ENCODE measurements around the gene MORN5. TPM values are rescaled to one million over a fixed set of nuclear protein-coding genes. Genes with fewer than 3 reads are reported as not detected.

Gene MORN5
- total RNA-seq, 4 donors from 2014 or later: 3.8 to 4.0 TPM; not detected in 2

GRCh38 chr9:122119721-122120120 lies 40.0 kb upstream of the MORN5 start:
- DNase-seq: no peak
- Histone ChIP-seq H3K4me1 (no peaks in the 10 kb centered on the region), H3K36me3 (no peaks in the 10 kb centered on the region), H3K27ac (no peak overlapping the region), H3K9me3 (no peaks in the 10 kb centered on the region), H3K27me3 (peaks cover 3% of the 10 kb centered on the region), H3K4me3 (no peak overlapping the region)
- WGBS, 2 donors (ENCODE audit: low coverage in 1 of 2): 91 to 100% methylated on average over 1 to 5 of the region's 5 CpGs
- TF ChIP-seq EP300 (IDR thresholded peaks at IDR 0.05; ENCODE audit: low read depth): no peak
- no peak for TF ChIP-seq POLR2A (IDR thresholded peaks at IDR 0.05)
- no peak for TF ChIP-seq POLR2AphosphoS5 (IDR thresholded peaks at IDR 0.05)
- TF ChIP-seq CTCF (IDR thresholded peaks at IDR 0.05): no peak
- in situ Hi-C loops (cut with MboI; ENCODE audit: low pct_ligation_motif_present in 1 of 4, low pct_unique_long_range_greater_than_20kb in 1 of 4, low sequenced_read_pairs in 3 of 4): loop anchor here (5.0 to 25.0 kb wide), 6 partner anchors 225 to 693 kb away; partner anchors contain the start of gene OR1K1 (in 4 of the 4)
- intact Hi-C loops (cut with DNase I; ENCODE audit: low total_unique reads): loop anchor here (10.0 kb wide), 1 partner anchor 335 kb away; no protein-coding TSS in a partner anchor

GRCh38 chr9:122120316-122121071 lies 39.2 kb upstream of the MORN5 start:
- H3K9me3 ChIP-seq: no peaks in the 10 kb centered on the region
- in situ Hi-C loops (cut with MboI; ENCODE audit: low pct_ligation_motif_present in 1 of 4, low pct_unique_long_range_greater_than_20kb in 1 of 4, low sequenced_read_pairs in 3 of 4) (loop anchor here (5.0 to 25.0 kb wide), 6 partner anchors 224 to 692 kb away; partner anchors contain the start of gene OR1K1 (in 4 of the 4)), intact Hi-C loops (cut with DNase I; ENCODE audit: low total_unique reads) (loop anchor here (10.0 kb wide), 1 partner anchor 334 kb away; no protein-coding TSS in a partner anchor)
- 80% methylated on average over 9 of the region's 10 CpGs; no CpG with 5 or more reads in 1 of the 2 donors for WGBS, 2 donors (ENCODE audit: low coverage in 1 of 2)
- no peaks in the 10 kb centered on the region for H3K36me3 ChIP-seq
- H3K4me3 ChIP-seq: no peak overlapping the region
- no peak for DNase-seq
- peaks cover 6% of the 10 kb centered on the region for H3K27me3 ChIP-seq
- H3K27ac ChIP-seq: no peak overlapping the region
- no peaks in the 10 kb centered on the region for H3K4me1 ChIP-seq
- TF ChIP-seq CTCF (IDR thresholded peaks at IDR 0.05) (no peak), EP300 (IDR thresholded peaks at IDR 0.05; ENCODE audit: low read depth) (no peak), POLR2AphosphoS5 (IDR thresholded peaks at IDR 0.05) (no peak), POLR2A (IDR thresholded peaks at IDR 0.05) (no peak)

- peaks cover 15% of the 10 kb centered on the region for H3K27me3 ChIP-seq
- TF ChIP-seq CTCF (IDR thresholded peaks at IDR 0.05) (no peak), POLR2AphosphoS5 (IDR thresholded peaks at IDR 0.05) (no peak), POLR2A (IDR thresholded peaks at IDR 0.05) (no peak), EP300 (IDR thresholded peaks at IDR 0.05; ENCODE audit: low read depth) (no peak)
- H3K27ac ChIP-seq: no peak overlapping the region
- in situ Hi-C loops (cut with MboI; ENCODE audit: low pct_ligation_motif_present in 1 of 4, low pct_unique_long_range_greater_than_20kb in 1 of 4, low sequenced_read_pairs in 3 of 4): loop anchor here (5.0 to 25.0 kb wide), 6 partner anchors 223 to 691 kb away; partner anchors contain the start of gene OR1K1 (in 4 of the 4)
- no peaks in the 10 kb centered on the region for H3K36me3 ChIP-seq
- peaks cover 0 to 8% (median 4%) of the 10 kb centered on the region in 4 donors for H3K4me1 ChIP-seq
- intact Hi-C loops (cut with DNase I; ENCODE audit: low total_unique reads): loop anchor here (10.0 kb wide), 1 partner anchor 333 kb away; no protein-coding TSS in a partner anchor
- H3K4me3 ChIP-seq: no peak overlapping the region
- DNase-seq: no peak
- H3K9me3 ChIP-seq: no peaks in the 10 kb centered on the region
- 92% methylated on average over 10 of the region's 10 CpGs; no CpG with 5 or more reads in 1 of the 2 donors for WGBS, 2 donors (ENCODE audit: low coverage in 1 of 2)
Measured at GRCh38 chr9:122121391-122121790, 38.3 kb upstream of the MORN5 start.

- 96% methylated on average over 6 of the region's 6 CpGs; no CpG with 5 or more reads in 1 of the 2 donors for WGBS, 2 donors (ENCODE audit: low coverage in 1 of 2)
- intact Hi-C loops (cut with DNase I; ENCODE audit: low total_unique reads): loop anchor here (10.0 kb wide), 1 partner anchor 333 kb away; no protein-coding TSS in a partner anchor
Measured at GRCh38 chr9:122121931-122122330, 37.8 kb upstream of the MORN5 start.

More at GRCh38 chr9:122121931-122122330, 37.8 kb upstream of the MORN5 start:
- in situ Hi-C loops (cut with MboI; ENCODE audit: low pct_ligation_motif_present in 1 of 4, low pct_unique_long_range_greater_than_20kb in 1 of 4, low sequenced_read_pairs in 3 of 4): loop anchor here (5.0 to 25.0 kb wide), 6 partner anchors 223 to 690 kb away; partner anchors contain the start of gene OR1K1 (in 4 of the 4)
- Histone ChIP-seq H3K9me3 (no peaks in the 10 kb centered on the region), H3K36me3 (no peaks in the 10 kb centered on the region), H3K27ac (no peak overlapping the region), H3K4me1 (peaks cover 0 to 13% (median 7%) of the 10 kb centered on the region in 4 donors), H3K4me3 (no peak overlapping the region), H3K27me3 (peaks cover 20% of the 10 kb centered on the region)
- DNase-seq: no peak
- no peak for TF ChIP-seq POLR2A (IDR thresholded peaks at IDR 0.05)
- no peak for TF ChIP-seq EP300 (IDR thresholded peaks at IDR 0.05; ENCODE audit: low read depth)
- no peak for TF ChIP-seq CTCF (IDR thresholded peaks at IDR 0.05)
- TF ChIP-seq POLR2AphosphoS5 (IDR thresholded peaks at IDR 0.05): no peak

Data from transverse colon (tissue), 4 donors.